HG03139 (cell line): ENCODE measurements around the gene GPATCH8.
"Not testable (repeated sequence)": the region's sequence is repeated elsewhere in the genome, so short reads cannot be mapped to it uniquely, and the experiment has no call there.

Experiments
- ATAC-seq: cut with Tn5 transposase; IDR thresholded peaks from one replicate; pipeline ENCODE4 v1.9.1; 2021; ENCODE audit not compliant: unreplicated experiment

The GPATCH8 gene

DNA sequence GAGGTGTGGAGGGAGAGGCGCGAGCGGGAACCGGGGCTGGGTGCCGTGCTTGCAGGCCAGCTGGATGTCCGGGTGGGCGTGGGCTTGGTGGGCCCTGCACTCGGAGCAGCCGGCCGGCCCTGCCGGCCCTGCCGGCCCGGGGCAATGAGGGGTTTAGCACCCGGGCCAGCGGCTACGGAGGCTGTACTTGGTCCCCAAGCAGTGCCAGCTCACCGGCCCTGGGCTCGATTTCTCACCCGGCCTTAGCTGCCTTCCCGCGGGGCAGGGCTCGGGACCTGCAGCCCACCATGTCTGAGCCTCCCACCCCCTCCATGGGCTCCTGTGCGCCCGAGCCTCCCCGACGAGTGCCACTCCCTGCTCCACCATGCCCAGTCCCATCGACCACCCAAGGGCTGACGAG is 24.7 kb upstream of the GPATCH8 start:
- ATAC-seq: no peak

- ATAC-seq: no peak
Measured at GRCh38 chr17:44527102-44527501, 23.9 kb upstream of the GPATCH8 start.

GRCh38 chr17:44523672-44523972 is 20.4 kb upstream of the GPATCH8 start:
- no peak for ATAC-seq

- no peak for ATAC-seq
Measured at GRCh38 chr17:44522883-44523671, 19.9 kb upstream of the GPATCH8 start.

- no peak for ATAC-seq
Measured at GRCh38 chr17:44518032-44518431, 14.8 kb upstream of the GPATCH8 start.

DNA sequence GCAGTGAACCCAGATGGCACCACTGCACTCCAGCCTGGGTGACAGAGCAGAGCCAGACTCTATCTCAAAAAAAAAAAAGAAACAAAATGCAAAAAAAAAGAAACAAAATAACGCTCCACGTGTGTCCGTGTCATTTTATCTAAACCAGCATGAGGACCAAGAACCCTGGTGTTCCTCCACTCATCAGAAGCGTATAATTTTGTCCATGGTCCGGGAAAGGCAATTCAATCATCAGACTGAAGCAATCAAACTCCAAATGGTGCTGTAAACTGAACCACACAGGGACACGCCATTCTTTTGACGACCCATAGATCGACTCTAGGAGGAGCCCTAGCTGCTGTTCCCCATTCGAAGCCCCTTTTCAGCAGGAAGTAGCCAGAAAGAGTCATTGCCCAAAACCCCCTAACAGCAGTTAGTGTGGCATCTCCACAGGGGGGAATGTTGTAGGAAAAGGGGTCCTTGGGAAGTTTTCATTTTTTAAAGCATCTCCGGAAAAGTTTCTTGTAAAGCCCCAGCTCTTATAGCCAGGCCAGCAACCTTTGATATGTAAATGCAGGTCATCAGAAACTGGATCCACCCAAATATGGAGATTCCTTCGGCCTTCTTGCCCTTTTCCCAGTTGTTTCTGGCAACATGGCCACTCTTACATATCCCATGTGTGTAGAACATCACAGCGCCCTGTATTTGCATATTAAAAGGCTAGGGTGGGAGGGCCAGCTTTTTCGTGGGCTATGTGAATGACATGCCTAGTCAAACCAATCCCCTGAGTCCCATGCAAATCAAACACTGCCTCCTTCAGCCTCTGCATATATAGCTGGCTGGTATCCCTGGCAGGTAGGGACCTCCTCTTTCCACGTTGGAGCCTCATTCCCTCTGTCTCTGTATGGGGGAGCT is 8.3 kb upstream of the GPATCH8 start:
- ATAC-seq: not testable (repeated sequence)

GRCh38 chr17:44506939-44507604 is 3.9 kb upstream of the GPATCH8 start:
- not testable (repeated sequence) for ATAC-seq

DNA sequence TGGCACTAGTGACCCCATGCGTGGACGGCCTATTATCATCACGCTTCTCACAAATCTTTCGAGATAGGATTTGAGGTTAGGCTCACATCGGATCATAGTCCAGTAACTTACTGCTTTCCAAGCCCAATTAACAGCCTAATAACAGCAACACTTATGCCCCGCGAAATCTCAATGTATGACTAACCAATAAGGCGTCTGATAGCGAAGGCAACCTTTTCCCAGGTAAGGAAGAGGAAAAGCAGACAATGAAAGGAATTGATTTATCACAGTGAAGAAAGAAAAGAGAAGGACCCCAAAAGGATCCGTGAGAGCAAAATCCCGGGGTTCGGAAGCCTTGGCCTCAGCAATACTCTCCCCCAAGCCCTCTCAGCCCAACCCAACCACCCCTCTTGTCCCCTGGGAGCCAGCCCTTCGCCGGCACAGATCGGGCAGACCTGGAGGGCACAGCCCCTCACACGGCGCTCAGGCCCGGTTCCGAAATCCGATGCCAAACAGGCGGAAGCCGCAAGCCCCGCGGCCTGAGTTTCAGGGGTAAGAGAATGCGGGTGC is 534 bp downstream of the GPATCH8 start:
- ATAC-seq: peak; percentile 22

- no peak for ATAC-seq
Measured at GRCh38 chr17:44501866-44502375, 1.3 kb downstream of the GPATCH8 start.

DNA sequence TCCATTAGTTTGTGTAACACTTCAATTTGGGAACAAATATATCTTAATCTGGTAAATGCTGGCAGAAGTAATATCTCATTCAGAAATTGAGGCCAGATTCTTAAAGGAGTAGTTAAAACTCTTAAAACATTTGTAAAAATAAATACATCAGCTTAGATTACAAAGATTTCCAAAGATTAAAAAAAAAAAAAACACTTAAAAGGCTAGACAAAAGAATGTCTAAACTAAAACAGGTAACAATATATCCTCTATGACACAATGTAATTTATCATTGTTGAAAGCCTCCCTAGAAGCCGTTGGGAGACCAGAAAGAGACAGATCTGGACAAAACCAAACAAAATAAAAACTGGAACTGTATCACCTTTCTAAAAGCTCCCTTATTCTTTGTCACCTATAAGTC is 3.5 kb downstream of the GPATCH8 start:
- no peak for ATAC-seq

DNA sequence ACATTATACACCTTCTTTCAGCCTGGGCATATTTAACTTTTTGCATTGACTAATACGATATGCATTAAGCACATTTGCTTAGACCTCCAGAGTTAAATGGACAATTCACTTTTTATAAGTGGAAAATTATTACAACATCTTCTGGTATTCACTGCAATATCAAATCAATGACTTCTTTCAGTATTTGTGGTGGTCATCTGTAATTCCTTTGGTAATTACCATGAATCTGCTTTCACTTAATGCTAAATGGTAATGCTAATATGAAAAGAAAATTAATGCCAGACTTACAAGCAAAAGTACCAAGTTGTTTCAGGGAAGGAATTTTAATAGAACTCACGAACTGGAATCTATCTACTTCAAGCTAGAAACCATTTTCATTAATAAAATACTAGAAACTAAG is 6.4 kb downstream of the GPATCH8 start:
- no peak for ATAC-seq

GRCh38 chr17:44493339-44493738 is 9.9 kb downstream of the GPATCH8 start:
- ATAC-seq: no peak

- no peak for ATAC-seq
Measured at GRCh38 chr17:44492706-44493272, 10.4 kb downstream of the GPATCH8 start.

GRCh38 chr17:44489581-44489980 is 13.6 kb downstream of the GPATCH8 start:
- ATAC-seq: no peak

DNA sequence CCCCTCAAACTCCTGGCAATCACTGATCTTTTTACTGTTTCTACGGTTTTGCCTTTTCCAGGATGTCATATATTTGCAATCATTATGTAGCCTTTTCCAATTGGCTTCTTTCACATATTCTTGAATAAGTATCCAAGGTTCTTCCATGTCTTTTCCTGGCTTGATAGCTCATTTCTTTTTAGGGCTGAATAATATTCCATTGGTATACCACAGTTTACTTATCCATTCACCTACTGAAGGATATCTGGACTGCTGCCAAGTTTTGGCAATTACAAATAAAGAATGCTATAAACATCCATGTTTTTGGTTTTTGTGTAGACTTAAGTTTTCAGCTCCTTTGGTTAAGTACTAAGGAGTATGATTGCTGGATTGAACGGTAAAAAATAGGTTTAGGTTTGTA is 16.0 kb downstream of the GPATCH8 start:
- ATAC-seq: no peak

DNA sequence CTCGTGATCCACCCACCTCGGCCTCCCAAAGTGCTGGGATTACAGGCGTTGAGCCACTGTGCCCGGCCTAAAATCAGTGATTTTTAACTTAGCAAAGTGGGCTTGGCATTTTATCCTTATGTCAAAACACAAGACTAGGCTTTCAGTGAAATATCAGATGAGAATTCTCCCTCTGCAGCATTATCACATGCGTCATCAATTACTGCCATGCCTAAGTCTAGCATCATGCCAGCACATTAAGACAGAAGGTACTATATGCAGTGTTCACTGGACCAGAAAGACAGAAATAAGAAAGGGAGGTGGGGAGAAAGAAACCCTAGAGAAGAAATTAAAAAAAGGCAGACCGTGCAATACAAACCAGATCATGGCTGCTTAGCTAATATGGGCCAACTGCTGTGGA is 29.8 kb downstream of the GPATCH8 start:
- ATAC-seq: no peak

GRCh38 chr17:44469676-44470075 is 33.5 kb downstream of the GPATCH8 start:
- ATAC-seq: no peak

DNA sequence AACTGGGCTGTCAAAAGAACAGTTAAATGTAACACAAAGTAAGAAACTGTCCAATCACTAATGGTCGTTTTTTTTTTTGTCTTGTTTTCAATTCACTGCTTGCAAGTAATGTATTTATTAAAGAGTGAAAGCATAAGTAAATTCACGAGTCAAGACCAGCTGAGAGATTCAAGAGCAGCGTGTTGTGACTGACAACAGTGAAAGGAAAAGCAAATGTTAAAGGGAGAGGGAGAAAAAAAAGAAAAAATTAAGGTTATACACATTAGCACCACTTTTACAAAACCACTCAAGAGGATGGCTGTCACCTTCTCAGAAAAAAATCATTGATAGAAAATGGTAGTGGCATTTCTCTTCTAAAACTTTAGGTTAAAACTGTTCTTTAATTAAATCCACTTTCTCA is 36.1 kb downstream of the GPATCH8 start:
- ATAC-seq: no peak

- no peak for ATAC-seq
Measured at GRCh38 chr17:44466339-44466738, 36.9 kb downstream of the GPATCH8 start.

GRCh38 chr17:44465897-44466296 is 37.3 kb downstream of the GPATCH8 start:
- no peak for ATAC-seq

GRCh38 chr17:44465276-44465675 is 37.9 kb downstream of the GPATCH8 start:
- no peak for ATAC-seq
